Astrocyte (in vitro differentiated cells and primary cell): ENCODE results near the gene HOXD4. TPM values are rescaled to one million over a fixed set of nuclear protein-coding genes. Genes with fewer than 3 reads are reported as not detected.

ENCODE experiments used
- DNase-seq: peaks from one replicate; pipeline ENCODE4 v3.0.0-alpha.2; 2010; ENCODE audit warnings: low read depth
- FAIRE-seq: peaks from 2 replicates; lab custom pipeline; 2011; peaks lifted over from hg19 to GRCh38; lab: Jason Lieb, UNC
- H2AFZ ChIP-seq: 2 replicates; pipeline ENCODE4 v1.6.0; 2012; ENCODE audit warnings: low read depth, low read length, inconsistent platforms
- H3K27ac ChIP-seq: 2 replicates; pipeline ENCODE4 v1.5.1; 2011; ENCODE audit warnings: low read depth, low read length, inconsistent platforms
- H3K27me3 ChIP-seq: 2 replicates; pipeline ENCODE4 v1.6.0; 2011; ENCODE audit warnings: low read length, inconsistent platforms; ENCODE audit not compliant: insufficient read depth
- H3K36me3 ChIP-seq: 2 replicates; pipeline ENCODE4 v1.5.1; 2011; ENCODE audit warnings: low read length, inconsistent platforms; ENCODE audit not compliant: insufficient read depth
- H3K4me1 ChIP-seq: 2 replicates; pipeline ENCODE4 v1.5.1; 2011; ENCODE audit warnings: low read length, inconsistent platforms; ENCODE audit not compliant: insufficient read depth
- H3K4me2 ChIP-seq: 2 replicates; pipeline ENCODE4 v1.6.0; 2012; ENCODE audit warnings: low read length, inconsistent platforms
- H3K4me3 ChIP-seq: 2 replicates; pipeline ENCODE4 v1.5.1; 2011; ENCODE audit warnings: low read depth, mild to moderate bottlenecking, low read length, inconsistent platforms; ENCODE audit not compliant: insufficient read depth
- H3K79me2 ChIP-seq: 2 replicates; pipeline ENCODE4 v1.6.0; 2012; ENCODE audit warnings: mild to moderate bottlenecking, low read length, inconsistent platforms; ENCODE audit not compliant: insufficient read depth
- H3K9ac ChIP-seq: 2 replicates; pipeline ENCODE4 v1.6.0; 2012; ENCODE audit warnings: mild to moderate bottlenecking, low read length, inconsistent platforms
- H3K9me3 ChIP-seq: 2 replicates; pipeline ENCODE4 v1.5.1; 2012; ENCODE audit warnings: low read depth, mild to moderate bottlenecking, low read length, inconsistent platforms; ENCODE audit not compliant: insufficient read depth
- H4K20me1 ChIP-seq: 2 replicates; pipeline ENCODE4 v1.6.0; 2012; ENCODE audit warnings: low read length, inconsistent platforms; ENCODE audit not compliant: insufficient read depth
- H3K27ac Mint-ChIP-seq: one replicate; pipeline ENCODE4 v1.8.0; 2021; ENCODE audit warnings: mild to moderate bottlenecking, mixed read lengths; ENCODE audit not compliant: unreplicated experiment
- H3K27me3 Mint-ChIP-seq: one replicate; pipeline ENCODE4 v1.8.0; 2021; ENCODE audit warnings: low read depth, mixed read lengths; ENCODE audit not compliant: unreplicated experiment
- H3K36me3 Mint-ChIP-seq: one replicate; pipeline ENCODE4 v1.8.0; 2021; ENCODE audit warnings: low read depth, mixed read lengths; ENCODE audit not compliant: unreplicated experiment
- H3K4me1 Mint-ChIP-seq: one replicate; pipeline ENCODE4 v1.8.0; 2021; ENCODE audit warnings: low read depth, mixed read lengths; ENCODE audit not compliant: unreplicated experiment
- H3K4me3 Mint-ChIP-seq: one replicate; pipeline ENCODE4 v1.8.0; 2021; ENCODE audit warnings: mild to moderate bottlenecking, moderate library complexity, mixed read lengths; ENCODE audit not compliant: unreplicated experiment
- H3K9me3 Mint-ChIP-seq: one replicate; pipeline ENCODE4 v1.8.0; 2021; ENCODE audit warnings: mild to moderate bottlenecking, mixed read lengths; ENCODE audit not compliant: unreplicated experiment
- CTCF ChIP-seq: IDR thresholded peaks from 2 replicates; pipeline ENCODE4 v1.5.1; 2011; ENCODE audit warnings: low read depth, mild to moderate bottlenecking, inconsistent platforms, low read length, moderate library complexity; ENCODE audit not compliant: insufficient read depth
- EZH2 ChIP-seq: IDR thresholded peaks from 2 replicates; pipeline ENCODE4 v1.6.1; 2012; ENCODE audit warnings: mild to moderate bottlenecking, low read length, inconsistent platforms; ENCODE audit not compliant: insufficient read depth
- total RNA-seq: library from RNA; stranded (reverse); gene quantifications from 2 replicates; pipeline ENCODE4 v1.2.1, GENCODE V29; 2021

HOXD4 gene
- total RNA-seq, 1 donor from 2014 or later, result not detected

DNA sequence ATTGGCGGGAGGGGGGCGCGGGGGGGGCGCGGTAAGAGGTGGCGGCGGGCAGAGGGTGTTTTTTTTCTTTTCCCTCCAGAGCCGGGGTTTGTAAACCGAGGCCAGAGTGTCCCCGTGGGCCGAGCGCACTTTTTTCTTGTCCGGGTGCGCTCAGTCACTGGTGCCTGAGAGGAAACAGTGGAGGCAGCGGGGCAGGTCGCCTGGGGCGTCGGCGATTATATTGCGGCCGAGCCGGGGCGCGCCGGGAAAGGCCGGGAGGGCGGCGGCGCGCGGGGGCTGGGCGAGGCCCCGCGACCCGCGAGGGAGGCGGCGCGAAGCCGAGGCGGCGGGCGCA is 21.6 kb upstream of the HOXD4 start:
- Histone ChIP-seq H4K20me1 (no peaks in the 10 kb centered on the region), H3K4me2 (peak overlapping the region; percentile 72), H3K4me1 (no peaks in the 10 kb centered on the region), H3K9ac (no peak overlapping the region), H3K4me3 (no peak overlapping the region), H2AFZ (no peak overlapping the region), H3K27me3 (peaks cover 91% of the 10 kb centered on the region), H3K79me2 (no peaks in the 10 kb centered on the region), H3K27ac (no peak overlapping the region), H3K9me3 (no peaks in the 10 kb centered on the region), H3K36me3 (no peaks in the 10 kb centered on the region)
- DNase-seq, result no peak
- Mint-ChIP-seq H3K9me3 (peaks cover 16% of the 10 kb centered on the region), H3K27ac (no peak overlapping the region), H3K27me3 (peaks cover 83% of the 10 kb centered on the region), H3K4me1 (peaks cover 3% of the 10 kb centered on the region), H3K4me3 (peak overlapping the region; percentile 27), H3K36me3 (no peaks in the 10 kb centered on the region)
- no peak for TF ChIP-seq CTCF
- TF ChIP-seq EZH2, result peak; percentile 12
- FAIRE-seq, result no peak

DNA sequence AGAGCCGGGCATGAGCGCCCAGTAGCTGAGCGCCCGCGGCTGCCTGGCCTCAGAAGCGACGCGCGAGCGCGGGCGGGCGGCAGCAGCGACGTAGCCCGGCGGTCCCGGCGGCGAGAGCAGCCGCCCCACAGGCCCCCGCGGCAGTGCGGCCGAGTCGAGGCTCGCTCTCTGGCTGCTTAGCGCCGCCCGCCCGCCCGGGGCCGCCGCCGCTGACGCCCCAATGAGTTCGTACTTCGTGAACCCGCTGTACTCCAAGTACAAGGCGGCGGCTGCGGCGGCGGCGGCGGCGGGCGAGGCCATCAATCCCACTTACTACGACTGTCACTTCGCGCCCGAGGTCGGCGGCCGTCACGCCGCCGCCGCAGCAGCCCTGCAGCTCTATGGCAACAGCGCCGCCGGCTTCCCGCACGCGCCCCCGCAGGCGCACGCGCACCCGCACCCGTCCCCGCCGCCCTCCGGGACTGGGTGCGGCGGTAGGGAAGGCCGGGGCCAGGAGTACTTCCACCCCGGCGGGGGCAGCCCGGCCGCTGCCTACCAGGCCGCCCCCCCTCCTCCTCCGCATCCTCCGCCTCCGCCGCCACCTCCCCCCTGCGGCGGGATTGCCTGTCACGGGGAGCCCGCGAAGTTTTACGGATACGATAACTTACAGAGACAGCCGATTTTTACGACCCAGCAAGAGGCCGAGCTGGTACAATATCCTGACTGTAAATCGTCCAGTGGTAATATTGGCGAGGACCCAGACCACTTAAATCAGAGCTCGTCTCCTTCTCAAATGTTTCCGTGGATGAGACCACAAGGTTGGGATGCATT is 21.0 kb upstream of the HOXD4 start:
- Histone ChIP-seq H3K36me3 (no peaks in the 10 kb centered on the region), H4K20me1 (no peaks in the 10 kb centered on the region), H3K27ac (no peak overlapping the region), H3K4me3 (no peak overlapping the region), H3K9ac (no peak overlapping the region), H3K9me3 (no peaks in the 10 kb centered on the region), H3K79me2 (no peaks in the 10 kb centered on the region), H3K27me3 (peaks cover 90% of the 10 kb centered on the region), H3K4me2 (peak overlapping the region; percentile 72), H2AFZ (no peak overlapping the region), H3K4me1 (no peaks in the 10 kb centered on the region)
- H3K27me3 Mint-ChIP-seq, result peaks cover 83% of the 10 kb centered on the region
- H3K4me3 Mint-ChIP-seq, result peak overlapping the region; percentile 17
- H3K4me1 Mint-ChIP-seq, result peaks cover 3% of the 10 kb centered on the region
- DNase-seq (no peak), FAIRE-seq (no peak)
- H3K9me3 Mint-ChIP-seq, result peaks cover 22% of the 10 kb centered on the region
- TF ChIP-seq EZH2, result peak; percentile 92
- TF ChIP-seq CTCF, result no peak
- peak overlapping the region; percentile 68 for H3K27ac Mint-ChIP-seq
- no peaks in the 10 kb centered on the region for H3K36me3 Mint-ChIP-seq
